DOHH2 (cell line): ENCODE data around the gene IRF2BP2.

Experiments
- EZH2phosphoT487 ChIP-seq: fragments of 200-600 bp; sonication (generic); IDR thresholded peaks from 2 replicates; pipeline ENCODE4 v1.6.1; 2017; ENCODE audit warnings: borderline replicate concordance, mild to moderate bottlenecking, antibody characterized with exemption, low read length, moderate library complexity, mixed read lengths
- TF ChIP-seq, protein P1 (sequence below): fragments of 200-600 bp; sonication (generic); IDR thresholded peaks from one replicate; pipeline ENCODE4 v1.5.1; 2014; ENCODE audit warnings: antibody characterized with exemption, mild to moderate bottlenecking, low read depth, low read length; ENCODE audit not compliant: poor library complexity, severe bottlenecking

- TF ChIP-seq, protein P1, sequence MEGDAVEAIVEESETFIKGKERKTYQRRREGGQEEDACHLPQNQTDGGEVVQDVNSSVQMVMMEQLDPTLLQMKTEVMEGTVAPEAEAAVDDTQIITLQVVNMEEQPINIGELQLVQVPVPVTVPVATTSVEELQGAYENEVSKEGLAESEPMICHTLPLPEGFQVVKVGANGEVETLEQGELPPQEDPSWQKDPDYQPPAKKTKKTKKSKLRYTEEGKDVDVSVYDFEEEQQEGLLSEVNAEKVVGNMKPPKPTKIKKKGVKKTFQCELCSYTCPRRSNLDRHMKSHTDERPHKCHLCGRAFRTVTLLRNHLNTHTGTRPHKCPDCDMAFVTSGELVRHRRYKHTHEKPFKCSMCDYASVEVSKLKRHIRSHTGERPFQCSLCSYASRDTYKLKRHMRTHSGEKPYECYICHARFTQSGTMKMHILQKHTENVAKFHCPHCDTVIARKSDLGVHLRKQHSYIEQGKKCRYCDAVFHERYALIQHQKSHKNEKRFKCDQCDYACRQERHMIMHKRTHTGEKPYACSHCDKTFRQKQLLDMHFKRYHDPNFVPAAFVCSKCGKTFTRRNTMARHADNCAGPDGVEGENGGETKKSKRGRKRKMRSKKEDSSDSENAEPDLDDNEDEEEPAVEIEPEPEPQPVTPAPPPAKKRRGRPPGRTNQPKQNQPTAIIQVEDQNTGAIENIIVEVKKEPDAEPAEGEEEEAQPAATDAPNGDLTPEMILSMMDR: no peak
- TF ChIP-seq EZH2phosphoT487: no peak
Observed at GRCh38 chr1:234626391-234626790, 16.4 kb upstream of the IRF2BP2 start.
